ENCODE measurements around the gene UBASH3A. TPM values are rescaled to one million over a fixed set of nuclear protein-coding genes. Genes with fewer than 3 reads are reported as not detected.
A peak's percentile ranks its signal among the peaks of the same experiment; 100 is the strongest.

Gene UBASH3A
- total and polyA plus RNA-seq, 12 donors: 0.09 to 1.2 (median 0.44) TPM; not detected in 2

GRCh38 chr21:42481169-42481568, 77.5 kb downstream of the UBASH3A start:
- no peaks in the 10 kb centered on the region for H3K36me3 ChIP-seq (replicated peaks in 1 of 2)
- no peak overlapping the region for H3K4me3 ChIP-seq
- no peak overlapping the region for H3K27ac ChIP-seq
- intact Hi-C loops (cut with DNase I): no loop called here
- H3K27me3 ChIP-seq: no peaks in the 10 kb centered on the region
- no peaks in the 10 kb centered on the region for H3K9me3 ChIP-seq (replicated peaks in 1 of 3)
- H3K4me1 ChIP-seq (replicated peaks in 1 of 2): no peaks in the 10 kb centered on the region
- TF ChIP-seq CTCF (IDR thresholded peaks at IDR 0.05): no peak
- no peak for TF ChIP-seq POLR2A (IDR thresholded peaks at IDR 0.05)
- WGBS, 4 donors: 90 to 95% (median 93%) methylated on average over 4 of the region's 4 CpGs
- DNase-seq: peak in 1 of 7 donors; percentile 6

GRCh38 chr21:42484966-42485365, 81.3 kb downstream of the UBASH3A start:
- intact Hi-C loops (cut with DNase I): no loop called here
- 66 to 91% (median 77%) methylated on average over 7 of the region's 7 CpGs for WGBS, 4 donors
- no peak for TF ChIP-seq CTCF (IDR thresholded peaks at IDR 0.05)
- no peak for TF ChIP-seq POLR2A (IDR thresholded peaks at IDR 0.05)

GRCh38 chr21:42486072-42486471, 82.4 kb downstream of the UBASH3A start:
- Histone ChIP-seq H3K27ac (peak overlapping the region in 1 of 5 donors; percentile 11), H3K9me3 (replicated peaks in 1 of 3) (no peaks in the 10 kb centered on the region), H3K4me3 (no peak overlapping the region), H3K36me3 (replicated peaks in 1 of 2) (no peaks in the 10 kb centered on the region), H3K27me3 (no peaks in the 10 kb centered on the region), H3K4me1 (replicated peaks in 1 of 2) (no peaks in the 10 kb centered on the region)
- 77 to 91% (median 83%) methylated on average over 5 to 6 of the region's 6 CpGs for WGBS, 4 donors
- DNase-seq: peak in 1 of 7 donors; percentile 7
- intact Hi-C loops (cut with DNase I): no loop called here
- TF ChIP-seq CTCF (IDR thresholded peaks at IDR 0.05) (no peak), POLR2A (IDR thresholded peaks at IDR 0.05) (no peak)

More at GRCh38 chr21:42484966-42485365, 81.3 kb downstream of the UBASH3A start:
- Histone ChIP-seq H3K27me3 (no peaks in the 10 kb centered on the region), H3K9me3 (replicated peaks in 1 of 3) (no peaks in the 10 kb centered on the region), H3K27ac (no peak overlapping the region), H3K36me3 (replicated peaks in 1 of 2) (no peaks in the 10 kb centered on the region), H3K4me3 (no peak overlapping the region), H3K4me1 (replicated peaks in 1 of 2) (no peaks in the 10 kb centered on the region)
- DNase-seq: peak in 1 of 7 donors; percentile 9

- 43 to 62% (median 52%) methylated on average over 5 of the region's 5 CpGs for WGBS, 4 donors
Measured at GRCh38 chr21:42486531-42486930, 82.8 kb downstream of the UBASH3A start.

More at GRCh38 chr21:42486531-42486930, 82.8 kb downstream of the UBASH3A start:
- DNase-seq: peak in 1 of 7 donors; percentile 8
- Histone ChIP-seq H3K36me3 (replicated peaks in 1 of 2) (no peaks in the 10 kb centered on the region), H3K4me3 (no peak overlapping the region), H3K27me3 (no peaks in the 10 kb centered on the region), H3K27ac (peak overlapping the region in 1 of 5 donors; percentile 11), H3K4me1 (replicated peaks in 1 of 2) (no peaks in the 10 kb centered on the region), H3K9me3 (replicated peaks in 1 of 3) (no peaks in the 10 kb centered on the region)
- TF ChIP-seq CTCF (IDR thresholded peaks at IDR 0.05) (no peak), POLR2A (IDR thresholded peaks at IDR 0.05) (no peak)
- intact Hi-C loops (cut with DNase I): no loop called here
